HG03469 (cell line): ENCODE results near the gene UQCRH.

Experiments used
- ATAC-seq: cut with Tn5 transposase; IDR thresholded peaks from one replicate; pipeline ENCODE4 v1.9.1; 2021; ENCODE audit warnings: mild to moderate bottlenecking, moderate library complexity, moderate number of reproducible peaks; ENCODE audit not compliant: unreplicated experiment

The UQCRH gene

DNA sequence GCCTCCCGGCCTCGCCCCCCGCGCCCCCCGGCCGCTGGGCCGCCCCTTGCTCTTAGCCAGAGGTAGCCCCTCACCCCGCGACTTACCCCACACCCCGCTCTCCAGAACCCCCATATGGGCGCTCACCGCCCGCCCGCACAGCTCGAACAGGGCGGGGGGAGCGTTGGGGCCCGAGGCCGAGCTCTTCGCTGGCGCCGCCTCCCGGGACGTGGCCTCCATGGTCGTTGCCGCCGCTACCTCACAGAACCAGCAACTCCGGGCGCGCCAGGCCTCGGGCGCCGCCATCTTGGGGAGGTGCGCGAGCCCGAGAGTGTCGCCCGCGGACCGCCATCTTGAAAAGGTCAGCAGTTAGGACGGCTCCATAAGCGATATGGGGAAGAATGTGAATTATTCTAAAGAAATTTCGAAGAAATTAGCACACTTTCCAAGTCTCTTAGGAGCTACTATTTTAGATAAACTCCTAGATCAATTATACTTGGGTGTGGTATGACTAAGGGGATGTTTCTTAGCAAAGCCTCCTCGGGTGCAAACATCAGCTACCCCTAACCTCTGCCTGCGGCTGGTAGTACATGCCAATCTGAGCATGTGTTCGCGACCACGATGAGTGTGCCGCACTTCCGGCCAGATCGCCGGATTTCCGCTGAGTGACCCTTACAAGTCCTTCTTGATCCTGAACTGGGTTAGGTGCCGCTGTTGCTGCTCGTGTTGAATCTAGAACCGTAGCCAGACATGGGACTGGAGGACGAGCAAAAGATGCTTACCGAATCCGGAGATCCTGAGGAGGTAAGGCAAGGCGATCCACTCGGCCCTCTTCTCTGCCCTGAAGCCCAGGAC lies at the start of gene UQCRH, which contains the start of gene LRRC41:
Gene UQCRH, plus strand, starts transcription at position 661 of the 834 bp plus-strand sequence. Its CDS starts 69 bp downstream, at position 730.
Gene LRRC41, minus strand, starts transcription at position 579 of the 834 bp plus-strand sequence. Its CDS starts 294 bp downstream, at position 285.
- ATAC-seq: peak; percentile 71

DNA sequence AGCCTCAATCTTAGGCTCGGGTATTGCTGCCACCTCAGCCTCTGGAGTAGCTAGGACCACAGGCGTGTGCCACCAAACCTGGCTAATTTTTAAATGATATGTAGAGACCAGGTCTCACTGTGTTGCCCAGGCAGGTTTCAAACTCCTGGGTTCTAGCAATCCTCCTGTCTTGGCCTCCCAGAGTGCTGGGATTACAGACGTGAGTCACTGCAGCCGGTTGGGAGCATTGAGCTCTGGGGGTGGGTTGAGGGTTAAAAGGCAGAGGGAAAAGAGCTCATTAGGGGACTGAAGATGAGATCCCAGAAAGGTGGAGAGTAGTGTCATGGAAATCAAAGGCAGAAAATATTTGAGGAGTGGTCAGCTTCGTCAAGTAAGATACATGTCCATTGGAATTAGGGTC lies 48.8 kb upstream of the UQCRH start:
- no peak for ATAC-seq

DNA sequence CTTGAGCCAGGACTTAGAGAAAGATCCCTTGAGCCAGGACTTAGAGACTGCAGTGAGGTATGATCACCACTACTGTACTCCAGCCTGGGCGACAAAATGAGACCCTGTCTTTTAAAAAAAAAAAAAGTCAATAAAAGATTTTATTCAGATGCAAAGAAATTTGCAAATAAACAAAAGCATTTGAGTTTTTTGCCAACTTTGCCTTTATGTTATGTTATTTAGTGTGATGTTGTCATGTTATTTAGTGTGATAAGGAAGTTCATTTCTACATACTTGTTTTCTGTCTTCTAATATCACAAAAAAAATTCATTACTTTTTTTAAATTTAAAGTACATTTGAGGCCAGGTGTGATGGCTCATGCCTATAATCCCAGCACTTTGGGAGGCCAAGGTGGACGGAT lies 47.0 kb upstream of the UQCRH start:
- no peak for ATAC-seq

DNA sequence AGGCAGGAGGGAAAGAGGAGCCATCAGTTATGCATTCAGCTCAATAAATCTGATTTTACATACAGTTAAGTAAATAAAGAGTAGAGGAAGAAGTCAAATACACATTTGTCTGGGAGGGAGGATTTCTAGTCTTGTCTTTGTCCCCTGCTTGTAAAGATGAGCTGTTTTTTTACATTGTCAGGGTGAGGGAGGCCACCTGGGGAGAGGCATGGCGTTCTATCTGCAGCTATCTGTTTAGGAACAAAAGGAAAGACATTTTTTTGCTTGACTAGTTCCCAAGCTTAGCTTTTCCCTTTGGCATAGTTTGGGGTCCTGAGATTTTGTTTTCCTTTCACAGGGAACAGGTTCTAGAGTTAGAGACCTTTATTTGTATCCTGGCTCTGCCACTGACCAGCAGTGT lies 41.0 kb upstream of the UQCRH start:
- no peak for ATAC-seq

DNA sequence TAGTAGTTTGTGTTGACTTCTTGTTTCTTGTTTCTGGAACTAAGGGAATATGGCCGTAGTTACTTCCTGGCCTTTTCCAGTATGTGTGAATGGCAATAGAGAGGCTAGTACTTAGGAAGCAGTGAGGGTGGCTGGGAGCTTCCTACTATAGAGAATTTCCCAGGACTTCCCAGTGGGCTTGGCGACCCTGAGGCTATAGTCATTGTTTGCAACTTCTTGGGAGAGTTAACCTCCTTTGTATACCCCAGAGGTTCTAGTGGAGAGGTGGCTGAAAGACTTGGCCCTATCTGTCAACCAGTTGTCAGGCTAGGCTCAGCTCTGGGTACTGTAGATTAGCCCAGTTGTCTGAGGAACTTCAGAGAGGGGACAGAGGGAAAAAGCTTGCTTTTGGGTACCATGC lies 40.4 kb upstream of the UQCRH start:
- ATAC-seq: no peak

DNA sequence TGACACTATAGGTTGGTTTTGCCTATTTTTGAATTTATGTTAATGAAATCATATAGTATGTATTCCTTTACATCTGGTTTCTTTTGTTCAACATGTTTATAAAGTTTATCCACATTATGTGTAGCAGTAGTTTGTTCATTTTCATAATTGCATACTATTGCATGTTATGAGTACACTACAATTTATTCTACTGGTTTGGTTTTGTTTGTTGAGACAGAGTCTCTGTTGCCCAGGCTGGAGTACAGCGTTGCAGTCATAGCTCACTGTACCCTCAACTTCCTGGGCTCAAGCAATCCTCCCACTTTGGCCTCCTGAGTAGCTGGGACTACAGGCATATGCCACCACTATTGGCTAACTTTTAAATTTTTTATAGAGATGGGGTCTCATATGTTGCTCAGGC lies 34.9 kb upstream of the UQCRH start:
- no peak for ATAC-seq

DNA sequence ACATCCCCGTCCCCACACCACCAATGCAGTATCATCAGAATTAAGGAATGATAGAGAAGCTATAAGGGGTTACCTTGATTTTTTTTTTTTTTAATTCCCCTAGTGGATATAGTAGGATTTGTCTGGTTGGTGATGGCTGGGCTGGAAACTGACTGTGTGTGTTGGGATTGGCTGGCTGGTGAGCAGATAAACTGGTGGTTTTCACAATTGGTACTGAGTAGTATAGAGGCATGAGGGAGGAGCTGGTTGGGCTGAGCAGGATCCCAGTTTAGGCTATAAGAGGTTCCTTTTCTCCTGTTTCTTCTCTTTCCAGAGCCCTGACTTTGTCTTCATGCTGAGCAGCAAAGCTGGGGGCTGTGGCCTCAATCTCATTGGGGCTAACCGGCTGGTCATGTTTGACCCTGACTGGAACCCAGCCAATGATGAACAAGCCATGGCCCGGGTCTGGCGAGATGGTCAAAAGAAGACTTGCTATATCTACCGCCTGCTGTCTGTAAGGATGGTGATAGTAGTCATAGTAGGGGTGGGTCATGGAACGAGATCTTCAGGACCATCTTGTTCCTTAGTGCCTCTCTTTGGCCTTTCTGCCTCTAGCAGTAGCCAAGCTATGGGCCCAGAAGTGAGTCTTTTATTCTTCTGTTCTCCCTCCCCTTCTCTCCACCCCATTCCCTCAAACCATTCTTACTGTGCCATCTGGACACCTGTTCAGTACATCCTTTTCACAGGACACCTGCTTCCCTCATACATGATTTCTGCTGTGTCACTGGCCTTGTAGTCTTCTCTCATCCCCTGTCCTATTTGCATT lies 29.1 kb upstream of the UQCRH start:
- no peak for ATAC-seq

DNA sequence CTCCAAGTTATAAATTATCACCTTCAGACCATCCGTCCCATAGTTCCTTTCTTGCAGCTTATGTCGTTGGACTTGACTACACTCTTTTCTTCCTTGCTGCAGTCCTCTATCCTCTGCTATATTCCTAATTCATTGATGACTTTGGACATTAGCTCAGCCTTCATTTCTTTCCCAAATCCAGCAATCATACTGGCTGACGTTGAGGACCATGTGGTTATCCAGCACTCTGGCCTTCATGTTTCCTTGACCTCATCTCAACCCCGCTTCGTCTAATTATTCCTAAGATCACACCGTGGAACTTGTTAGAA lies 28.5 kb upstream of the UQCRH start:
- no peak for ATAC-seq

DNA sequence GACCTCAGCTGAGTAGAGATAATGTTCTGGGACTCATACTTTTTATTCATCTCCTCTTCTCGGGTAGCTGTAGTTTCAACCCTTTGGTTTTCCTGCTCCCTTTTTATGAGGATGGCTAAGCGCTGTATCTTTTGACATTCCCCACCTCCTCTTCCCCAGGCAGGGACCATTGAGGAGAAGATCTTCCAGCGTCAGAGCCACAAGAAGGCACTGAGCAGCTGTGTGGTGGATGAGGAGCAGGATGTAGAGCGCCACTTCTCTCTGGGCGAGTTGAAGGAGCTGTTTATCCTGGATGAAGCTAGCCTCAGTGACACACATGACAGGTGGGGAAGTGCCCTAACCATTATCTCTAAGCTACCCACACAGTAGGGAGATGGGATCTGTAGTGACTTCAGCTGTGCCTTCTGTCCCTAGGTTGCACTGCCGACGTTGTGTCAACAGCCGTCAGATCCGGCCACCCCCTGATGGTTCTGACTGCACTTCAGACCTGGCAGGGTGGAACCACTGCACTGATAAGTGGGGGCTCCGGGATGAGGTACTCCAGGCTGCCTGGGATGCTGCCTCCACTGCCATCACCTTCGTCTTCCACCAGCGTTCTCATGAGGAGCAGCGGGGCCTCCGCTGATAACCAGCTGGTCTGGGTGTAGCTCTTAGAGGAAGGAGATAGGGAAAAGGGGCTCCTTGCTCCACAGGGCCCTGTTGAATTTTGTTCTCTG lies 25.7 kb upstream of the UQCRH start:
- no peak for ATAC-seq

DNA sequence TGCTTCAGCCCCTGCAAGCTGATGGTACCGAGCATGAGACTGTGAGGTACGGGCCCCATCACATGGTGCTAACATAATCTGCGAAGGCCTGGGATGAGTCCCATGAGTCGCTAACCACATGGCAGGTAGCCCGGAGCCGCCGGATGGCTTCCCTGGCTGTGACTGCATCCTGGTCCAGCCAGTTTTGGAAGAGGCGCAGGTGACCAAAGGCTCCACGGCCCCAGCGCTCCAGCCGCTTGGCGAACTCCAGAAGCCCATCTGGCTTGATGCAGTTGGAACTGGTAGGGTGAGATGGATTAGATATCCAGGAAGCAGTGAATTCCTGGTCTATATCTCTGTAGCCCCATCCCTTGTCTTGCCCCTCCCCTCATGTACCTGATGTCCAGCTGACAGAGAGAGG lies 24.7 kb upstream of the UQCRH start:
- ATAC-seq: no peak

DNA sequence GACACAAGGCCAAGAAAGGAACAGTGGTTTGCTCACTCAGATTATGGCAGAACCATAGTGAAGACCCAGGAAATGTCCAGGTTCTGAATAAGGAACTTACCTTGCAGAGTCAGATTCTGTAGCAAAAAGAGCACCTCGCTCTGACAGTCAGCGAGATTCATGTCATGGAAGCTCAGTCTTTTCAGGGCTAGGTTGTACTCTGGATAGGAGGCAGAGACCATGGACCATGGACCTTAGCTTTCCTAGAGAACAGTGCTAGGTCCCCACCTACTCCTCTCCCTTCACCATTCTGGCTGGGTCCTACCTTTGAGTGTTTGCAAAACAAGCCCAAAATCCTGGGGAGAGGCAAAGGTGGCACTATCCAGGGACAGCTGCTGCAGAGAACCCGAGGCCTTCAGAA lies 23.4 kb upstream of the UQCRH start:
- ATAC-seq: no peak

DNA sequence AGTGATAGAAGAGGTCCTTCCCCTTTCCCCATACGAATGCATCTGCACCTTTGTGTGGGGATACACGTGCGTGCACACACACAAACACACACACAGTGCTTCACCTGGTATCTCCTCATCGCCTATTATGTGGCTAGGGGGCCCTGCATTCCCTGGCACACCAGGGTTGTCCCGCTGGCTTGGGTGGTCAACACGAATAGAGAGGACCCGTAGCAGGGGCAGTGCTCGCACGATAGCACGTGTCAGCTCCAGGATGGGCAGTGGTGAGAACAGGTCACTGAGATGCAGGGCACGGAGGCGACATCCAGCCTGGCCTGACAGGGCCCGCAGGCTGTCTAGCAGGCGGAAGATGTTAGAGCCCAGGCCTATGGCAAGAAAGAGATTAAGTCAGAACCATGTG lies 22.5 kb upstream of the UQCRH start:
- ATAC-seq: no peak

DNA sequence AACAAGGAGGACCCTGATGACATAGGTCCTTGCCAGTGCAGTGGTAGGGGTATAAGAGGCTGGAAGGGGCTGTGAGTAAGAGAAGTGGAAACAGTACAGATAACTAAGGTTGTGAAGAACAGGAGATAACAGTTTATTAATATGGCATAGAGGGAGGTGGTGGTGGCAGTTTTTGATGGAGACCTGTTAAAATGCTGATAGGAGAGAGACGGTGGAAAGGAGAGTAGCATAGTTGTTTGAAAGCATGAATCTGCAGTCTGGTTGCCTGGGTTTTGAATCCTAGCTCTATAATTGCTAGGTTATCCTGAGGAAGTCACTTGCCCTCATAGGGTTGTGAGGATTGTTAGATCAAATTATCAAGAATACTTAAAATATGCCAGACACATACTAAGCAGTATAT lies 19.4 kb upstream of the UQCRH start:
- no peak for ATAC-seq

DNA sequence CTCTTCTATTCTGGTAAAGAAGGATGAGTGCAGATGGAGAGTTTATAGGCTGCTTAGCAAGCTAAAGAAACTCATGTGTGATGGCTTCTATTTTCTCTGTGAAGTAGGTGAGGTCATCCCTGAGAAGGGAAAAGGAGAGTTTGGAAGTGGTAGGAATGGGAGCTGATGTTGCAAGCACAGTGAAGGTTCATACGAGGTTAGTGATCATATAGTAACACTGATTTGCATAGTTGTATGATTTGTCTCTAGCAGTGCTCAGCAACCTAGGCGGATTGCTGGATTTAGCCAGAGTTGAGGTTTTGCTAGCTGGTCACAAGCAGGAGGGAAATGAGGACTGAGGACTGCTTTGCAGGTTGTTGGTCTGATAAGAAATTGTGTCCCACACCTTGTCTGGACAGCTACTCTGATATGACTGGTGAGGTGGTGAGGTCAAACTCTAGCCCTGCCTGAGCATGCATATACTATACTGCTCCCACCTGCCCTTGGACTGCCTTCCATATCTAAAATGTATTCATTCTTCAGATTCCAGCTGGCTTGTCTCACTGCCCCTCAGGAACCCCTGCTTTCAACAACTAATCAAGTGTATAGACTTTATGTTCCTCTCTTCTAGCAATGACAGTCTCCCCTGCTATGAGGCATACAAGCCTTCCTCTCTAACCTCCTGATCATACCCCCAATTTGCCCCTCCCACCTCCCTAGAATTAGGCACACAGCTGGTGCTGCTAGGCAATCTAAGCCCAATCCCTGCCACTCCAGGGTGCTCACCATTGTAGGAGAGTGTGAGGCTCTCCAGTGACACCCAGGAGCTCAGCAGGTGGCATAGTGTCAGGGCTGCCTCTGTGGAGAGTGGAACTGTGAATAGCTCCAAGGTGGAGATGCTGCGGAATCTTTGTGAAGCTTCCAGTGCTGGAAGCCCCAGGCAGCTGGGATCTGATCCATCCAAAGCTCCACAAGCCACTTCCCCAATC lies 18.6 kb upstream of the UQCRH start:
- no peak for ATAC-seq

DNA sequence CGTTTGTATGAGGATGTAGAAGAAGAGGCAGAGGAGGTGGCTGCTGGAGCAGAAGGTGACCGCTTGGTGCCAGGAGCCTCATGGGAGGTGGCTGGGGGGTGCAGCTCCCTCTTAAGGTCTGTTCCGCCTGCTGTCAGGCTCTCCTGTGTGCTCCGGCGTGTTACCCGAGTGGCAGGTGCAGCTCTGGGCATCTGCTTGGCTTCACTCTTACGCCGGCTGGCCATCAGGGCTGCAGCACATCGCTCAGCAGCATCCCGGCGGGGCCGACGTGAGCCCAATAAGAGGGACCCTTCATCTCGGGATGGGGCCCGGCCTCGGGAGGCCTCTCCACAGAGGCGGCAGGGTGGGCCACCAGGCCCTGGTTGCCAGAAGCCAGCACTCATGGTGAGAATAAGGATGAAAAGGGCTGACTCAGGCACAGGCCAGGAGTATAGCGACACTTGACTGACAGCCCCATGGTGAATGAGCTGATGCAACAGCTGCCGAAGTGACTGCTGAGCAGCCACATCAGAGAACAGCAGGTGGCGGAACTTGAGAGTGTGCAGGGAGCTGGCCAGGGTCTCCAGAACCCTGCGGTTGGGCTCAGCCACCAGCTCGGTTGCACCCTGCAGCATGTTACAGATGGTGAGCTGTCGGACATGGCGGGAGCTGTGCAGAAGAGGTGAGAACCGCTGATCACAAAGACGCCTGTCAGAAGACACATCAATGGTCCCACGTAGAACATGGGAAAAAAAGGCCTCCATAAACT lies 17.6 kb upstream of the UQCRH start:
- ATAC-seq: no peak

DNA sequence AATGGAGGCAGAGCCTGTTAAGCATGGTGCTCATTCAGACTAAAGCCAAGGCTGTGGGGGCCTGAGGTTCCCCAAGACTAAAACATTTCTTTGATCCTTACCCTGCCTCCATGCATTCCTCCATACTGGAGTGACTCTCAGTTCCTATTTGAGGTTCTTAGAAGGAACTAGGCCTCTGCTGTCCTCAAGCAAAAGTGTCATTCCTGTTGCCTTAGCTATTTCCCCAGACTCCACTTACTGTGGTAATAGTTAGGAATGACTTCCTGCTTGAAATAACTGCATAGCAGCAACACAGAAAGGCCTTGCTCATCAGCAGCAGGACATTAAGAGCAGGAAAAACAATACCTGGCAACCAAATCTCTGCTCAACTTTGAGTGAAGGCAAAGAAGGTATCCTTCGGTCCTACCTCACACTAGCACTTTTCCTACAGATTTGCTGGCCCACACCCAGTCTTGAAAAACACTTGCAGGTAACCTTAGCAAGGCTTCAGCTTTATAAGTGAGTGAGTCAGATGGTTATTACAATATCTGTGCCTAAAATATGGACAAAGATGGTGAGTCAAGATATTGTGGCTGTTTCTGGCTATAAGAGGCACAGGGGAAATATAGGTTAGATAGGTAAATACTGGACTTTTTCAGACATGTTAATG lies 14.9 kb upstream of the UQCRH start:
- ATAC-seq: no peak

DNA sequence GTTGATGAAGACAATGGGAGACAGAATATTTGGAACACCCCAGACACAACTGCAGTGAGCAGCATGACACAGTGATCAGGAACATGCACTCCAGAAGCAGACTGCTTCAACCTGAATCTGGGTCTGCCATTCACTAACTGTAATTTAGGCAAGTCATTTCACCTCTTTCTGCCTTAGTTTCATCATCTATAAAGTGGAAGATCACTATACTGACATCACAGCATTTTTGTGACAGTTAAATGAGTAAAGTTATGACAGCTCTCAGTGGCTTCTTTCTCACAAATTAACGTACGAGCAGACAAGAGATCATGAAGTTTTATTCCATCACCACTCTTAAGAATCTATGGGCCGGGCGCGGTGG lies 14.4 kb upstream of the UQCRH start:
- no peak for ATAC-seq

DNA sequence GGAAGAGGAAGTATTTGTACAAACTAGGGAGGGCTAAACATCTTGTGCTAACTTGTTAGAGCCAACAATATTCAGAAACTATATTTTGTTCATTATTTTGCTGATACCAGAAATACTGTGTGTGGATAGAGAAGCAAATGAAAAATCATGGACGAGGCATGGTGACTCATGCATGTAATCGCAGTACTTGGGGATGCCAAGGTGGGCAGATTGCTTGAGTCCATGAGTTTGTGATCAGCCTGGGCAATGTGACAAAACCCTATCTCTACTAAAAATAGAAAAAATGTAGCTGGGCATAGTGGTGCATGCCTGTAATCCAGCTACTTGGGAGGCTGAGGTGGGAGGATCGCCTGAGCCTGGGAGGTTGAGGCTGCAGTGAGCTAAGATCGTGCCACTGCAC lies 13.5 kb upstream of the UQCRH start:
- no peak for ATAC-seq

DNA sequence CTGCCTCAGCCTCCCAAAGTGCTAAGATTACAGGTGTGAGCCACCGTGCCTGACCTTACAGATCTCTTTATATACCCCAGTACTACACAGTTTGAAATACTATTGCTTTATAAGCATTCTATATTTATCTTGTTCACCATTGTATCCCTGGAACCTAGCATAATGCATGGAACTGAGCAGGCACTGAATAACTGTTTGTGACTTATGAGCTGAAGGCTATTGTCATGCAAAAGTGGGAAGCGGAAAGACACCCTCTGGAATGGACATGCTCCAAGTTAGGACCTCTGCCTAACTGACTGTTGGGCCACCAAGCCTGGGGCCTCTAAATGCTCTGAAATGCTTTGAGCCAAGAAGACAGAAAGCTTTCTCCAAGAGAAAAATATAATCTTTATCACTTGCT lies 8.2 kb upstream of the UQCRH start:
- no peak for ATAC-seq
